K562 (cell line): Measurements from ENCODE around the gene KCNF1. TPM values are rescaled to one million over a fixed set of nuclear protein-coding genes. Genes with fewer than 3 reads are reported as not detected.

Source experiments
- ATAC-seq: fragments of 200-7000 bp; cut with Tn5 transposase; 3 replicates; pipeline ENCODE4 v1.9.1; 2020; ENCODE audit warnings: moderate library complexity
- BruUV-seq: library from RNA; stranded (reverse); fragments of 400-500 nt; replicated peaks from 2 replicates; lab custom pipeline; 2021; lab: Mats Ljungman, UMichigan
- CTCF ChIA-PET: fragments of 300-600 bp; formaldehyde crosslinking; extraction: SDS; loops from one replicate; lab custom pipeline; 2021; ENCODE audit warnings: low intra/inter-chr PET ratio; lab: Yijun Ruan, JAX
- POLR2A ChIA-PET: fragments of 300-600, 350-650 bp; sonication (Branson Sonifier 250); formaldehyde crosslinking; extraction: SDS; loops from one replicate; lab custom pipeline; 2021; ENCODE audit warnings: antibody characterized with exemption, inconsistent platforms; lab: Yijun Ruan, JAX
- DNase-seq, 4 experiments: peaks; one replicate each; pipeline versions ENCODE4 v3.0.0 to v3.0.0-alpha.2; 2011 to 2018; ENCODE audit warnings: low spot score in 3 of 4, mixed read lengths in 3 of 4; ENCODE audit errors: extremely low read depth in 1 of 4
- FAIRE-seq: peaks from 2 replicates; lab custom pipeline; 2011; peaks lifted over from hg19 to GRCh38; lab: Jason Lieb, UNC
- H2AFZ ChIP-seq: 2 replicates; pipeline ENCODE4 v1.6.0; 2011; ENCODE audit warnings: low read depth, low read length, control low read depth, inconsistent platforms
- H3K27ac ChIP-seq: fragments of 200-600 bp; 3 replicates; pipeline ENCODE4 v1.8.0; 2011; ENCODE audit warnings: low read depth, mild to moderate bottlenecking, control low read depth, inconsistent platforms, low read length, moderate library complexity, mixed read lengths; ENCODE audit errors: extremely low read depth
- H3K27me3 ChIP-seq, 2 experiments: fragments of 300-600 bp in 1 of 2; 2 replicates in 1 of 2; 3 replicates in 1 of 2; pipeline versions ENCODE4 v1.6.0 to v1.8.0; 2011; ENCODE audit warnings: inconsistent platforms in 2 of 2, low read length in 2 of 2, mild to moderate bottlenecking in 1 of 2, mixed read lengths in 1 of 2, moderate library complexity in 1 of 2; ENCODE audit not compliant: control insufficient read depth in 2 of 2, insufficient read depth in 2 of 2
- H3K36me3 ChIP-seq: fragments of 300-600 bp; 3 replicates; pipeline ENCODE4 v1.8.0; 2011; ENCODE audit warnings: mild to moderate bottlenecking, low read length, inconsistent platforms; ENCODE audit not compliant: control insufficient read depth, insufficient read depth
- H3K4me1 ChIP-seq, 2 experiments: fragments of 200-600 bp in 1 of 2; replicated peaks in 1 of 2; 2 replicates in 1 of 2; 3 replicates in 1 of 2; pipeline versions ENCODE4 v1.5.1 to v1.8.0; 2011; ENCODE audit warnings: inconsistent platforms in 2 of 2, low read length in 2 of 2, mild to moderate bottlenecking in 1 of 2, mixed read lengths in 1 of 2, moderate library complexity in 1 of 2; ENCODE audit not compliant: control insufficient read depth in 2 of 2, insufficient read depth in 2 of 2
- H3K4me2 ChIP-seq: 2 replicates; pipeline ENCODE4 v1.6.1; 2011; ENCODE audit warnings: low read length, control low read depth, inconsistent platforms, mixed read lengths; ENCODE audit not compliant: insufficient read depth
- H3K4me3 ChIP-seq: fragments of 200-600 bp; sonication (generic), shearing (Covaris generic); 2 replicates; pipeline ENCODE4 v1.5.1; 2016; ENCODE audit warnings: control low read depth, inconsistent platforms
- H3K79me2 ChIP-seq: fragments of 200-600 bp; 3 replicates; pipeline ENCODE4 v1.8.0; 2011; ENCODE audit warnings: low read length, inconsistent platforms; ENCODE audit not compliant: control insufficient read depth, insufficient read depth
- H3K9ac ChIP-seq, 2 experiments: 2 replicates each; pipeline versions ENCODE4 v1.6.0 to v1.6.1; 2011; ENCODE audit warnings: low read depth in 2 of 2, low read length in 2 of 2, control low read depth in 1 of 2, inconsistent platforms in 1 of 2, mild to moderate bottlenecking in 1 of 2, mixed read lengths in 1 of 2; ENCODE audit not compliant: insufficient read depth in 1 of 2
- H3K9me1 ChIP-seq: one replicate; pipeline ENCODE4 v1.6.0; 2011; ENCODE audit warnings: inconsistent platforms, mild to moderate bottlenecking, low read length, moderate library complexity; ENCODE audit not compliant: control insufficient read depth, insufficient read depth
- H3K9me3 ChIP-seq: replicated peaks from 2 replicates; pipeline ENCODE4 v1.5.1; 2011; ENCODE audit warnings: low read depth, low read length, inconsistent platforms; ENCODE audit not compliant: control insufficient read depth, insufficient read depth
- H4K20me1 ChIP-seq: replicated peaks from 2 replicates; pipeline ENCODE4 v1.6.1; 2011; ENCODE audit warnings: low read length, inconsistent platforms, mixed read lengths; ENCODE audit not compliant: control insufficient read depth, insufficient read depth
- GABPA ChIP-seq: fragments of 200-800 bp; sonication (Bioruptor generic); conservative IDR thresholded peaks from 2 replicates; pipeline ENCODE4 v1.6.1; 2016; ENCODE audit warnings: low read depth, missing genetic modification characterization, missing compliant biosample characterization
- JUN ChIP-seq, 2 experiments: sonication (generic) in 1 of 2; formaldehyde crosslinking in 1 of 2; IDR thresholded peaks; 2 replicates each; pipeline versions ENCODE4 v1.6.1 to v1.8.0; 2012 to 2022; ENCODE audit warnings: borderline replicate concordance in 2 of 2, mild to moderate bottlenecking in 2 of 2, improper control_type of control experiment in 1 of 2, low read depth in 1 of 2, low read length in 1 of 2, missing genetic modification reagents in 1 of 2
- JUND ChIP-seq, 2 experiments: IDR thresholded peaks; 2 replicates in 1 of 2; 3 replicates in 1 of 2; pipeline ENCODE4 v1.6.1; 2011; ENCODE audit warnings: borderline replicate concordance in 2 of 2, low read depth in 2 of 2, low read length in 2 of 2, improper control_type of control experiment in 1 of 2, missing biosample characterization in 1 of 2, missing genetic modification characterization in 1 of 2, missing genetic modification reagents in 1 of 2
- MEIS2 ChIP-seq: fragments of 450-650 bp; IDR thresholded peaks from 2 replicates; pipeline ENCODE4 v1.6.1; 2014; ENCODE audit warnings: mild to moderate bottlenecking; ENCODE audit not compliant: partially characterized antibody
- RBM34 ChIP-seq: fragments of 200-400 bp; formaldehyde crosslinking; IDR thresholded peaks from 2 replicates; pipeline ENCODE4 v1.6.1; 2018; ENCODE audit warnings: low read length, borderline replicate concordance; ENCODE audit not compliant: insufficient read depth
- ZSCAN32 ChIP-seq: fragments of 450-650 bp; formaldehyde crosslinking; IDR thresholded peaks from 2 replicates; pipeline ENCODE4 v1.4.0; 2020; ENCODE audit warnings: mild to moderate bottlenecking, moderate library complexity
- WGBS: fragments of 100-300 bp; shearing (Covaris generic); methylation state at CpG from one replicate; pipeline ENCODE4 v1.1.6; 2016; ENCODE audit warnings: low coverage, mixed read lengths; ENCODE audit not compliant: insufficient coverage; ENCODE audit errors: missing lambda C conversion rate; 5-methylcytosine and 5-hydroxymethylcytosine counted together
- in situ Hi-C: fragments of 300-500 bp; cut with MboI; formaldehyde crosslinking; loops from 4 replicates; pipeline ENCODE4 v1.15.0; 2018; ENCODE audit warnings: inconsistent platforms, mixed read lengths
- intact Hi-C: fragments of 100-400 bp; cut with micrococcal nuclease; formaldehyde crosslinking; loops from 2 replicates; pipeline ENCODE4 v1.14.2; 2022
- polyA plus RNA-seq, 8 experiments: library from polyadenylated mRNA; depleted of rRNA in 4 of 8; stranded (reverse) in 5 of 8; unstranded in 3 of 8; fragments of >200 nt; fragmentation: Nextera tagmentation in 2 of 8; fragmentation: Illumina TruSeq in 1 of 8; extraction: Ambion mirVana in 2 of 8; extraction: Trizol in 1 of 8; gene quantifications; 2 replicates each; pipeline versions ENCODE4 v1.2.1 to v1.2.3, GENCODE V29; 2011 to 2014; ENCODE audit warnings: inconsistent platforms in 1 of 8, missing spikeins in 1 of 8
- total RNA-seq, 7 experiments: library from RNA; depleted of rRNA in 6 of 7; stranded (reverse); fragments of >200 nt in 6 of 7; fragmentation: Illumina TruSeq in 2 of 7; extraction: Trizol in 2 of 7; gene quantifications; 2 replicates each; pipeline versions ENCODE4 v1.2.1 to v1.2.3, GENCODE V29; 2011 to 2021; ENCODE audit warnings: low replicate concordance in 1 of 7

KCNF1 gene
- total and polyA plus RNA-seq, 9 of the 15 experiments (the other 6 are each of a cell fraction or from before 2014, with no cell fraction given), result not detected

GRCh38 chr2:10905006-10905861, 6.5 kb upstream of the KCNF1 start (continued):
- TF ChIP-seq JUND (IDR thresholded peaks at IDR 0.05; ENCODE audit: borderline replicate concordance, low read depth, low read length) (no peak), JUND (tag; IDR thresholded peaks at IDR 0.05; ENCODE audit: borderline replicate concordance, low read depth, low read length) (no peak), JUN (IDR thresholded peaks at IDR 0.05; ENCODE audit: borderline replicate concordance, low read depth, low read length) (no peak), JUN (CRISPR knock-in tag; IDR thresholded peaks at IDR 0.05; ENCODE audit: borderline replicate concordance) (no peak), GABPA (tag) (no peak), ZSCAN32 (no peak)

GRCh38 chr2:10905862-10906143, 5.9 kb upstream of the KCNF1 start:
- no peaks in the 10 kb centered on the region for H3K4me1 ChIP-seq
- DNase-seq, result no peak
- ChIA-PET CTCF (no interaction called here), POLR2A (interaction anchor here (0.6 to 0.9 kb wide), 2 partner anchors 9 to 189 kb away, joined by 3 read pairs; no protein-coding TSS in a partner anchor)
- intact Hi-C loops, result no loop called here
- H3K27me3 ChIP-seq, result peaks cover 10 to 56% of the 10 kb centered on the region in 2 experiments; a peak in 4 of 5 replicates
- FAIRE-seq, result no peak
- no peaks in the 10 kb centered on the region for H3K9me3 ChIP-seq
- no peak overlapping the region for H3K9ac ChIP-seq
- H2AFZ ChIP-seq, result no peak overlapping the region
- no peak overlapping the region for H3K4me3 ChIP-seq
- in situ Hi-C loops, result no loop called here
- TF ChIP-seq RBM34 (no peak), MEIS2 (no peak)
- no peak overlapping the region for H3K4me2 ChIP-seq
- peak; percentile 22; the same call in 1 of the 3 replicates for ATAC-seq
- H3K27ac ChIP-seq, result no peak overlapping the region
- no peaks in the 10 kb centered on the region for H3K9me1 ChIP-seq
- H3K36me3 ChIP-seq, result no peaks in the 10 kb centered on the region
- under 1% methylated on average over 8 of the region's 8 CpGs for WGBS
- no TSS peak for BruUV-seq
- H4K20me1 ChIP-seq, result no peaks in the 10 kb centered on the region; the same call in none of the 2 replicates
- no peaks in the 10 kb centered on the region for H3K79me2 ChIP-seq
